ENCODE data around the gene DLG5.

DNA sequence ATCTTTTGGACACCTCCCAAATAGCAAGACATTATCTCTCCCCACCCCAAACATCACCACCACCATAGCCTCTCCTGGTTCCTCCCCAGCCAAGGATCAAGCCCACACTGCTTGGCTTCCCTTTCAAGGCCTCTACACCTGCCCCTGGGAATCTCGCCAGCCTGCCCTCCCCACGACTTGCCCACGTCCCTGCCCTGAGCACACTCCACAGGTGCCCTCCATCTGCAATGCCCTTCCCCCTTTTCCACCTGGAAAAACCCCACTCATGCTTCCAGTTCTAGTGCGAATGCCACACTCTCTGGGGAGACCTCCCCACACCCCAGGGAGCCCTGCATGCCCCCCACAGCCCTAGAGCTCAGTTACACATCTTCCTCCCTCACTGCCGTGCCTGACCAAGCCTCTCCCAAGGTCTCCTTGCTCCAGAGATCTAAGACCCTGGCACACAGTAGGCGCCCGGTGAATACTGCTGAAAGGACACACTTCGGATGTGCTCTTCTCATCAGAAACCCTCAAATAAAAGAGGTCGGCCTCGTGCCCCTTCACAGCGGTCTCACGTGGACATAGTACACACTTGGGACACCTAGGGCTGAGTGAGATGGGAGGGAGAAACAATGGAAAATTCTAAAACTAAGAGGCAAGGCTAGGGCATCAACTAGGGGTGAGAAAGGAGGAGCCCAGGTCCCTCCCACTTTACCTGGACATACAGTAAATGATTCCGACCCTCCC is 91.4 kb downstream of the DLG5 start:
- TF ChIP-seq EZH2 (IDR thresholded peaks at IDR 0.05; ENCODE audit: insufficient read depth, poor library complexity, severe bottlenecking) (no peak), EZH2phosphoT487 (IDR thresholded peaks at IDR 0.05; ENCODE audit: insufficient read depth, low read depth) (no peak)
